ENCODE measurements around the gene AXDND1. TPM values are rescaled to one million over a fixed set of nuclear protein-coding genes. Genes with fewer than 3 reads are reported as not detected.
A peak's percentile ranks its signal among the peaks of the same experiment; 100 is the strongest.

Gene AXDND1
- total and polyA plus RNA-seq, 12 donors = 1.2 to 24.6 (median 3.8) TPM; not detected in 1

GRCh38 chr1:179598631-179599030, 232.9 kb downstream of the AXDND1 start:
- Histone ChIP-seq H3K27me3 (no peaks in the 10 kb centered on the region), H3K4me1 (replicated peaks in 1 of 2) (no peaks in the 10 kb centered on the region), H3K27ac (no peak overlapping the region), H3K4me3 (no peak overlapping the region), H3K9me3 (replicated peaks in 1 of 3) (no peaks in the 10 kb centered on the region), H3K36me3 (replicated peaks in 1 of 2) (no peaks in the 10 kb centered on the region)
- intact Hi-C loops (cut with DNase I) = no loop called here
- WGBS, 4 donors = 60 to 81% (median 66%) methylated on average over 1 of the region's 1 CpG
- DNase-seq = no peak
- TF ChIP-seq, protein P1, sequence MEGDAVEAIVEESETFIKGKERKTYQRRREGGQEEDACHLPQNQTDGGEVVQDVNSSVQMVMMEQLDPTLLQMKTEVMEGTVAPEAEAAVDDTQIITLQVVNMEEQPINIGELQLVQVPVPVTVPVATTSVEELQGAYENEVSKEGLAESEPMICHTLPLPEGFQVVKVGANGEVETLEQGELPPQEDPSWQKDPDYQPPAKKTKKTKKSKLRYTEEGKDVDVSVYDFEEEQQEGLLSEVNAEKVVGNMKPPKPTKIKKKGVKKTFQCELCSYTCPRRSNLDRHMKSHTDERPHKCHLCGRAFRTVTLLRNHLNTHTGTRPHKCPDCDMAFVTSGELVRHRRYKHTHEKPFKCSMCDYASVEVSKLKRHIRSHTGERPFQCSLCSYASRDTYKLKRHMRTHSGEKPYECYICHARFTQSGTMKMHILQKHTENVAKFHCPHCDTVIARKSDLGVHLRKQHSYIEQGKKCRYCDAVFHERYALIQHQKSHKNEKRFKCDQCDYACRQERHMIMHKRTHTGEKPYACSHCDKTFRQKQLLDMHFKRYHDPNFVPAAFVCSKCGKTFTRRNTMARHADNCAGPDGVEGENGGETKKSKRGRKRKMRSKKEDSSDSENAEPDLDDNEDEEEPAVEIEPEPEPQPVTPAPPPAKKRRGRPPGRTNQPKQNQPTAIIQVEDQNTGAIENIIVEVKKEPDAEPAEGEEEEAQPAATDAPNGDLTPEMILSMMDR (IDR thresholded peaks at IDR 0.05) = no peak
- no peak for TF ChIP-seq POLR2A (IDR thresholded peaks at IDR 0.05)

GRCh38 chr1:179599623-179600249, 234.0 kb downstream of the AXDND1 start:
- no peaks in the 10 kb centered on the region for H3K27me3 ChIP-seq
- no peaks in the 10 kb centered on the region for H3K36me3 ChIP-seq (replicated peaks in 1 of 2)
- intact Hi-C loops (cut with DNase I) = no loop called here
- H3K27ac ChIP-seq = no peak overlapping the region
- H3K4me1 ChIP-seq (replicated peaks in 1 of 2) = no peaks in the 10 kb centered on the region
- peak in 1 of 7 donors; percentile 46 for DNase-seq
- no peaks in the 10 kb centered on the region for H3K9me3 ChIP-seq (replicated peaks in 1 of 3)
- no peak for TF ChIP-seq POLR2A (IDR thresholded peaks at IDR 0.05)
- TF ChIP-seq, protein P1 (IDR thresholded peaks at IDR 0.05) = peak; percentile 17 to 46 (median 37)
- no peak overlapping the region for H3K4me3 ChIP-seq

DNA sequence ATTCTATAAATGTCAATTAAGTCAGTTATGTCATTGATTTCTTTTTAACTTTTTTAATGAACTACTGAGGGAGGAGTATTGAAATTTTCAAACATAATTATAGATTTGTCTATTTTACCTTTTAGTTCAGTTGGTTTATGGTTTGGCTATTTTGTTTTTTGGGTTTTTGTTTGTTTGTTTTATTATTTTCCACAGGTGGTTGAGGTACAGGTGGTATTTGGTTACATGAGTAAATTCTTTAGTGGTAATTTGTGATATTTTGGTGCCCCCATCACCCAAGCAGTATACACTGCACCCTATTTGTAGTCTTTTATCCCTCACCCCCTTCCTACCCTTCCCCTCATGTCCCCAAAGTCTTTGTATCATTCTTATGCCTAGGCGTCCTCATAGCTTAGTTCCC, 235.3 kb downstream of the AXDND1 start:
- Histone ChIP-seq H3K4me3 (no peak overlapping the region), H3K4me1 (replicated peaks in 1 of 2) (no peaks in the 10 kb centered on the region), H3K36me3 (replicated peaks in 1 of 2) (no peaks in the 10 kb centered on the region), H3K9me3 (replicated peaks in 1 of 3) (no peaks in the 10 kb centered on the region), H3K27me3 (no peaks in the 10 kb centered on the region), H3K27ac (no peak overlapping the region)
- 70 to 100% (median 82%) methylated on average over 1 of the region's 1 CpG for WGBS, 4 donors
- intact Hi-C loops (cut with DNase I) = no loop called here
- TF ChIP-seq, protein P1 (IDR thresholded peaks at IDR 0.05) = no peak
- no peak for TF ChIP-seq POLR2A (IDR thresholded peaks at IDR 0.05)
- DNase-seq = no peak

Small RNA genes lying within 50 kb of the gene (small RNA-seq; reads per million reads assigned to genes)
- gene MEF2AP1 (0 reads per million in 2 donors), gene RNU5F-2P (0 reads per million in 2 donors)

Other genes with a start within 250 kb of the AXDND1 start
- 10 to 100 TPM in 6 of 9 donors, 1 to 10 TPM in 3; 7.8 to 21.0 (median 13.2) TPM for gene ABL2, start 136.3 kb upstream of the AXDND1 start, total RNA-seq
- 1 to 10 TPM; 2.9 to 7.2 (median 6.0) TPM for gene ABL2, start 136.3 kb upstream of the AXDND1 start, polyA plus RNA-seq
- gene SOAT1, start 72.2 kb upstream of the AXDND1 start, total RNA-seq = 100 to 1,000 TPM; 127 to 803 (median 291) TPM
- gene SOAT1, start 72.2 kb upstream of the AXDND1 start, polyA plus RNA-seq = 100 to 1,000 TPM in 1 of 3 donors, 10 to 100 TPM in 2; 36.9 to 675 (median 49.4) TPM
- not detected for gene NPHS2, start 210.0 kb downstream of the AXDND1 start, total RNA-seq
- not detected for gene NPHS2, start 210.0 kb downstream of the AXDND1 start, polyA plus RNA-seq
- gene TDRD5, start 225.9 kb downstream of the AXDND1 start, total RNA-seq = under 1 TPM in 6 of 9 donors, not detected in 3; 0.17 to 0.74 (median 0.49) TPM
- 1 to 10 TPM in 1 of 3 donors, under 1 TPM in 2; 0.90 to 1.7 (median 0.98) TPM for gene TDRD5, start 225.9 kb downstream of the AXDND1 start, polyA plus RNA-seq

All from adrenal gland (tissue), 12 donors.